Thyroid gland (tissue), 4 donors: ENCODE measurements around the gene PRAC1.

Experiments
- POLR2A ChIP-seq, 2 donors: fragments of 450-650 bp; IDR thresholded peaks; one replicate each; pipeline ENCODE4 v1.6.1; 2017; ENCODE audit warnings: antibody characterized with exemption in 2 of 2, mild to moderate bottlenecking in 2 of 2, moderate library complexity in 1 of 2
- TF ChIP-seq, protein P1 (sequence below), 6 experiments: fragments of 200-600 bp in 3 of 6; fragments of 450-650 bp in 3 of 6; sonication (generic) in 3 of 6; IDR thresholded peaks; one replicate each; pipeline ENCODE4 v1.5.1; 2016 to 2019; ENCODE audit warnings: antibody characterized with exemption in 6 of 6, mild to moderate bottlenecking in 2 of 6, inconsistent platforms in 1 of 6, moderate library complexity in 1 of 6

DNA sequence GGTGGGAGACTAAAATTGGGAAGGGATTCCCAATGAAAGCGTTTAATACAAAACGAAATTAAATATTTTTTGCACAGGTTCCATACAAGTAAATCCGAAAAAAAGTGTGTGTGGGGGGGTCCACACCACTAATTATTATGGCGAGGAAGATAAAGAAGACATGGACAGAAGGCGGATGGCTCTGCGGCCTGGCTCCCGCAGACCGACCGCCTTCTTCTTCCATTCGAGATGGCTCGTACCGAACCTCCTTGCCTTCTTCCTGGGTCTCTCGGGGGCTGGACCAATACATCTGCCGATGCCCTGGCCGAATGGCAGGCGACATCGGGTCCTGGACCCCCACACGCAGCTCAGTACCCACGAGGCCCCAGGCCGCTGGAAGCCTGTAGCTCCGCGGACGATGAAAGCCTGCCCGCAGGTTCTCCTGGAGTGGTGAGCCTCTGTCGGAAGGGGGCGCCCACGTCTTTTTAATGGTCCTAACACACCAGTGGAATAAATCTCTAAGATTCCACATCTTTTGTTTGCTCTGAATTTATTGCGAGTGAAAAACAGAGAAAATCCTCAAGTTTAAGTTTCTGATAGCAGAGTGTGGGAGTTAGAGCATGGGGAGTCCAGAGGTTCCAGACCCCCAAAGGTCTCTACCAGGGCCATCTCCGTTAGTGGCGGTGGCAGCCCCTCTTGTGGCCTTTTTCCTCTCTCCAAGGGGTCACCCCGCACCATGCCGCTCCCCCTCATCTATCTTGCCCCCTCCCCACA, 2.1 kb upstream of the PRAC1 start:
- TF ChIP-seq, protein P1, sequence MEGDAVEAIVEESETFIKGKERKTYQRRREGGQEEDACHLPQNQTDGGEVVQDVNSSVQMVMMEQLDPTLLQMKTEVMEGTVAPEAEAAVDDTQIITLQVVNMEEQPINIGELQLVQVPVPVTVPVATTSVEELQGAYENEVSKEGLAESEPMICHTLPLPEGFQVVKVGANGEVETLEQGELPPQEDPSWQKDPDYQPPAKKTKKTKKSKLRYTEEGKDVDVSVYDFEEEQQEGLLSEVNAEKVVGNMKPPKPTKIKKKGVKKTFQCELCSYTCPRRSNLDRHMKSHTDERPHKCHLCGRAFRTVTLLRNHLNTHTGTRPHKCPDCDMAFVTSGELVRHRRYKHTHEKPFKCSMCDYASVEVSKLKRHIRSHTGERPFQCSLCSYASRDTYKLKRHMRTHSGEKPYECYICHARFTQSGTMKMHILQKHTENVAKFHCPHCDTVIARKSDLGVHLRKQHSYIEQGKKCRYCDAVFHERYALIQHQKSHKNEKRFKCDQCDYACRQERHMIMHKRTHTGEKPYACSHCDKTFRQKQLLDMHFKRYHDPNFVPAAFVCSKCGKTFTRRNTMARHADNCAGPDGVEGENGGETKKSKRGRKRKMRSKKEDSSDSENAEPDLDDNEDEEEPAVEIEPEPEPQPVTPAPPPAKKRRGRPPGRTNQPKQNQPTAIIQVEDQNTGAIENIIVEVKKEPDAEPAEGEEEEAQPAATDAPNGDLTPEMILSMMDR (IDR thresholded peaks at IDR 0.05): peak; percentile 38 to 75 (median 60)
- TF ChIP-seq POLR2A (IDR thresholded peaks at IDR 0.05): no peak
